PC-9 (cell line): Measurements from ENCODE around the gene DPM2.

Source experiments
- CTCF ChIP-seq: fragments of 200-600 bp; sonication (generic); conservative IDR thresholded peaks from 2 replicates; pipeline ENCODE4 v1.6.1; 2017; ENCODE audit warnings: mixed run types, antibody characterized with exemption, mild to moderate bottlenecking, moderate library complexity
- EZH2 ChIP-seq: fragments of 200-600 bp; sonication (generic); IDR thresholded peaks from 2 replicates; pipeline ENCODE4 v1.8.0; 2017; ENCODE audit warnings: antibody characterized with exemption, low read depth

GRCh38 chr9:127980060-127980705 is 42.5 kb upstream of the DPM2 start:
- TF ChIP-seq CTCF (no peak), EZH2 (no peak)
